Measurements from ENCODE around the gene TFAP2A.

TFAP2A gene

GRCh38 chr6:10373642-10374359 lies 41.1 kb downstream of the TFAP2A start:
- TF ChIP-seq EZH2phosphoT487 (conservative IDR thresholded peaks at IDR 0.05; ENCODE audit: low read length) (no peak), CTCF (IDR thresholded peaks at IDR 0.05; ENCODE audit: insufficient read depth, low read length, poor library complexity, severe bottlenecking) (no peak)
- no peaks in the 10 kb centered on the region for H3K27me3 ChIP-seq (ENCODE audit: low read length)
- no peaks in the 10 kb centered on the region for H4K20me1 ChIP-seq (ENCODE audit: low read depth, low read length)
- no peaks in the 10 kb centered on the region for H3F3A ChIP-seq (ENCODE audit: insufficient read depth)
- H3K9me2 ChIP-seq (replicated peaks; ENCODE audit: insufficient read depth, low read length), result no peaks in the 10 kb centered on the region
- H2AFZ ChIP-seq (ENCODE audit: low read depth, low read length, severe bottlenecking), result no peak overlapping the region
- H3K79me2 ChIP-seq (ENCODE audit: insufficient read depth, low read length), result no peaks in the 10 kb centered on the region
- no peaks in the 10 kb centered on the region for H3K36me3 ChIP-seq (ENCODE audit: low read length)
- no peak overlapping the region for H3K4me2 ChIP-seq (ENCODE audit: low read depth, low read length, poor library complexity, severe bottlenecking)
- H3K9ac ChIP-seq (ENCODE audit: low read length), result no peak overlapping the region
- no peaks in the 10 kb centered on the region for H3K9me3 ChIP-seq (ENCODE audit: insufficient read depth, low read length)
- no peak overlapping the region for H3K4me3 ChIP-seq (ENCODE audit: insufficient read depth, low read length, poor library complexity, severe bottlenecking)
- no peak overlapping the region for H3K27ac ChIP-seq (ENCODE audit: low read depth, low read length)

DNA sequence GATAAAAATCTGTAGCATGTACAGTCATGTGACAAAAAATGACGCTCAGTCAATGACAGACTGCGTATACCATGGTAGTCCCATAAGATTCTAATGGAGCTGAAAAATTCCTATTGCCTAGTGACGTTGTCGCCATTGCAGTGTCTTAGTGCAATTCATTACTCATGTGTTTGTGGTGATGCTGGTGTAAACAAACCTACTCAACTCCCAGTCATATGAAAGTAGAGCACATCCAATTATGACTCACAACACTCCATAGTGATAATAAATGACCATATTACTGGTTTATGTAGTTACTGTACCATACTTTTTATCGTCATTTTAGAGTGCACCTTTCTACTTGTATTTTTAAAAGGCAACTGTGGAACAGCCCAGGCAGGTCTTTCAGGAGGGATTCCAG lies 45.0 kb downstream of the TFAP2A start:
- TF ChIP-seq CTCF (IDR thresholded peaks at IDR 0.05; ENCODE audit: insufficient read depth, low read length, poor library complexity, severe bottlenecking), result no peak
- no peak for TF ChIP-seq EZH2phosphoT487 (conservative IDR thresholded peaks at IDR 0.05; ENCODE audit: low read length)
- Histone ChIP-seq H3K9me3 (ENCODE audit: insufficient read depth, low read length) (no peaks in the 10 kb centered on the region), H3K27me3 (ENCODE audit: low read length) (no peaks in the 10 kb centered on the region), H3F3A (ENCODE audit: insufficient read depth) (no peaks in the 10 kb centered on the region), H3K9ac (ENCODE audit: low read length) (no peak overlapping the region), H3K4me2 (ENCODE audit: low read depth, low read length, poor library complexity, severe bottlenecking) (no peak overlapping the region), H3K4me3 (ENCODE audit: insufficient read depth, low read length, poor library complexity, severe bottlenecking) (no peak overlapping the region), H3K27ac (ENCODE audit: low read depth, low read length) (no peak overlapping the region), H2AFZ (ENCODE audit: low read depth, low read length, severe bottlenecking) (no peak overlapping the region), H3K9me2 (replicated peaks; ENCODE audit: insufficient read depth, low read length) (no peaks in the 10 kb centered on the region), H4K20me1 (ENCODE audit: low read depth, low read length) (no peaks in the 10 kb centered on the region), H3K79me2 (ENCODE audit: insufficient read depth, low read length) (no peaks in the 10 kb centered on the region), H3K36me3 (ENCODE audit: low read length) (no peaks in the 10 kb centered on the region)

DNA sequence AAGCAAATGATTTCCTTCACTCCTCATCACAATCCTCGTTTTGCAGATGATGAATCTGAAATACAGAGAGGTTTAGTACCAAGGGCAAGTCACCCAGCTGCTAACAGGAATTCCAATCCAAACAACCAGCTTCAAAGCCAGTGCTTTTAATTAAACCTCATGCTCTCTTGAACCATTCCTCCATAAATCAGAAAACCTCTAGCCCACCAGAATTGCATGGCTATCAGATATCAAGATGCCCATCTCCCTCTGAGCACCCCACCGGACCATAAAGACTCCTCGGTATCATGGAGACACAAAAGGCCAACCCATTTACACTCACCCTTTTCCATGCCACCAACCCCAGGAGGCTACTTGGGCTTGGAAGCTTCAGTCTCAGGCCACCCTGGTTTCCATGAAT lies 46.0 kb downstream of the TFAP2A start:
- TF ChIP-seq CTCF (IDR thresholded peaks at IDR 0.05; ENCODE audit: insufficient read depth, low read length, poor library complexity, severe bottlenecking) (no peak), EZH2phosphoT487 (conservative IDR thresholded peaks at IDR 0.05; ENCODE audit: low read length) (no peak)
- Histone ChIP-seq H3K27ac (ENCODE audit: low read depth, low read length) (no peak overlapping the region), H3K36me3 (ENCODE audit: low read length) (no peaks in the 10 kb centered on the region), H2AFZ (ENCODE audit: low read depth, low read length, severe bottlenecking) (no peak overlapping the region), H4K20me1 (ENCODE audit: low read depth, low read length) (no peaks in the 10 kb centered on the region), H3K27me3 (ENCODE audit: low read length) (0 out of 2 replicates have a peak, but pooled peaks cover 4% of the 10 kb centered on the region), H3K9me3 (ENCODE audit: insufficient read depth, low read length) (no peaks in the 10 kb centered on the region), H3K4me3 (ENCODE audit: insufficient read depth, low read length, poor library complexity, severe bottlenecking) (no peak overlapping the region), H3K9me2 (replicated peaks; ENCODE audit: insufficient read depth, low read length) (no peaks in the 10 kb centered on the region), H3K4me2 (ENCODE audit: low read depth, low read length, poor library complexity, severe bottlenecking) (no peak overlapping the region), H3F3A (ENCODE audit: insufficient read depth) (no peaks in the 10 kb centered on the region), H3K9ac (ENCODE audit: low read length) (no peak overlapping the region), H3K79me2 (ENCODE audit: insufficient read depth, low read length) (no peaks in the 10 kb centered on the region)

Data from SU-DHL-6 (cell line).